HepG2 (cell line): Measurements from ENCODE around the gene MADCAM1. TPM values are rescaled to one million over a fixed set of nuclear protein-coding genes. Genes with fewer than 3 reads are reported as not detected.

ENCODE experiments used
- HOXA9 ChIP-seq: sonication (generic); formaldehyde crosslinking; IDR thresholded peaks from 2 replicates; pipeline ENCODE4 v1.8.1; 2022; ENCODE audit warnings: missing genetic modification reagents, mild to moderate bottlenecking, moderate library complexity, borderline replicate concordance
- JDP2 ChIP-seq: sonication (generic); formaldehyde crosslinking; IDR thresholded peaks from 2 replicates; pipeline ENCODE4 v1.8.1; 2022; ENCODE audit warnings: missing genetic modification reagents, borderline replicate concordance
- MAFF ChIP-seq: IDR thresholded peaks from 2 replicates; pipeline ENCODE4 v1.6.1; 2011; ENCODE audit warnings: low read depth, low read length, improper control_type of control experiment
- NFRKB ChIP-seq: fragments of 450-650 bp; IDR thresholded peaks from 2 replicates; pipeline ENCODE4 v1.6.1; 2017
- RFX3 ChIP-seq: IDR thresholded peaks from 2 replicates; pipeline ENCODE4 v1.6.1; 2016; ENCODE audit warnings: missing biosample characterization, missing genetic modification reagents
- ZFP36L1 ChIP-seq: sonication (generic); formaldehyde crosslinking; IDR thresholded peaks from 2 replicates; pipeline ENCODE4 v1.8.0; 2022; ENCODE audit warnings: mild to moderate bottlenecking, missing genetic modification reagents, moderate library complexity
- ZKSCAN5 ChIP-seq: sonication (generic); formaldehyde crosslinking; IDR thresholded peaks from 2 replicates; pipeline ENCODE4 v1.5.1; 2020; ENCODE audit warnings: mild to moderate bottlenecking, missing genetic modification reagents
- ZNF224 ChIP-seq: sonication (generic); formaldehyde crosslinking; IDR thresholded peaks from 2 replicates; pipeline ENCODE4 v1.5.0; 2020; ENCODE audit warnings: mild to moderate bottlenecking, missing genetic modification reagents
- ZNF234 ChIP-seq: sonication (generic); formaldehyde crosslinking; conservative IDR thresholded peaks from 2 replicates; pipeline ENCODE4 v1.5.1; 2020; ENCODE audit warnings: mild to moderate bottlenecking, missing genetic modification reagents
- ZNF329 ChIP-seq: sonication (generic); formaldehyde crosslinking; IDR thresholded peaks from 2 replicates; pipeline ENCODE4 v1.9.0; 2021; ENCODE audit warnings: low read depth, mild to moderate bottlenecking, missing genetic modification reagents
- ZNF354B ChIP-seq: sonication (generic); formaldehyde crosslinking; IDR thresholded peaks from 2 replicates; pipeline ENCODE4 v1.8.0; 2022; ENCODE audit warnings: mild to moderate bottlenecking, missing genetic modification reagents
- ZNF550 ChIP-seq: sonication (generic); formaldehyde crosslinking; IDR thresholded peaks from 2 replicates; pipeline ENCODE4 v1.4.0; 2020; ENCODE audit warnings: mild to moderate bottlenecking, missing genetic modification reagents, borderline replicate concordance
- ZNF558 ChIP-seq: sonication (generic); formaldehyde crosslinking; IDR thresholded peaks from 2 replicates; pipeline ENCODE4 v1.9.0; 2022; ENCODE audit warnings: mild to moderate bottlenecking, missing genetic modification reagents, borderline replicate concordance
- ZNF562 ChIP-seq: sonication (generic); formaldehyde crosslinking; IDR thresholded peaks from 2 replicates; pipeline ENCODE4 v1.8.0; 2022; ENCODE audit warnings: missing genetic modification reagents, borderline replicate concordance
- ZNF577 ChIP-seq: sonication (generic); formaldehyde crosslinking; IDR thresholded peaks from 2 replicates; pipeline ENCODE4 v1.4.0; 2020; ENCODE audit warnings: mild to moderate bottlenecking, low read depth, missing genetic modification reagents, borderline replicate concordance
- ZNF775 ChIP-seq: sonication (generic); formaldehyde crosslinking; IDR thresholded peaks from 2 replicates; pipeline ENCODE4 v1.4.0; 2020; ENCODE audit warnings: missing genetic modification reagents, mild to moderate bottlenecking, moderate library complexity, borderline replicate concordance
- ZSCAN21 ChIP-seq: sonication (generic); formaldehyde crosslinking; IDR thresholded peaks from 2 replicates; pipeline ENCODE4 v1.8.0; 2022; ENCODE audit warnings: mild to moderate bottlenecking, missing genetic modification reagents, moderate library complexity, borderline replicate concordance
- polyA plus RNA-seq, 8 experiments: library from polyadenylated mRNA; depleted of rRNA in 3 of 8; stranded (reverse) in 7 of 8; unstranded in 1 of 8; fragments of >200 nt; fragmentation: Illumina TruSeq in 4 of 8; extraction: Trizol in 4 of 8; gene quantifications; 2 replicates each; pipeline versions ENCODE4 v1.2.1 to v1.2.3, GENCODE V29; 2011 to 2016; ENCODE audit warnings: low read depth in 4 of 8, missing spikeins in 1 of 8, mixed read lengths in 1 of 8; ENCODE audit not compliant: insufficient read depth in 1 of 8
- total RNA-seq, 5 experiments: library from RNA; depleted of rRNA; stranded (reverse); fragments of >200 nt; fragmentation: Illumina TruSeq; extraction: Trizol; gene quantifications; 2 replicates each; pipeline ENCODE4 v1.2.3, GENCODE V29; 2016; ENCODE audit warnings: low read depth in 1 of 5
- TF ChIP-seq, protein P1 (sequence below): fragments of 450-650 bp; IDR thresholded peaks from 2 replicates; pipeline ENCODE4 v1.6.1; 2016
- TF ChIP-seq, protein P2 (sequence below): sonication (generic); formaldehyde crosslinking; IDR thresholded peaks from 2 replicates; pipeline ENCODE4 v1.4.0; 2020; ENCODE audit warnings: mild to moderate bottlenecking, missing genetic modification reagents
- TF ChIP-seq, protein P3 (sequence below): sonication (generic); formaldehyde crosslinking; IDR thresholded peaks from 2 replicates; pipeline ENCODE4 v1.9.0; 2021; ENCODE audit warnings: missing genetic modification reagents, mild to moderate bottlenecking, borderline replicate concordance
- TF ChIP-seq, protein P4 (sequence below): sonication (generic); formaldehyde crosslinking; IDR thresholded peaks from 2 replicates; pipeline ENCODE4 v1.5.1; 2020; ENCODE audit warnings: mild to moderate bottlenecking, missing genetic modification reagents, borderline replicate concordance
- TF ChIP-seq, protein P5 (sequence below): sonication (generic); formaldehyde crosslinking; IDR thresholded peaks from 2 replicates; pipeline ENCODE4 v1.4.0; 2020; ENCODE audit warnings: missing genetic modification reagents
- TF ChIP-seq, protein P6 (sequence below): sonication (generic); formaldehyde crosslinking; IDR thresholded peaks from 2 replicates; pipeline ENCODE4 v1.8.0; 2022; ENCODE audit warnings: mild to moderate bottlenecking, missing genetic modification reagents, moderate library complexity

The MADCAM1 gene
- total and polyA plus RNA-seq, 2 of the 13 experiments (the other 11 are each of a cell fraction or from before 2014, with no cell fraction given): 0.29 to 0.33 TPM

DNA sequence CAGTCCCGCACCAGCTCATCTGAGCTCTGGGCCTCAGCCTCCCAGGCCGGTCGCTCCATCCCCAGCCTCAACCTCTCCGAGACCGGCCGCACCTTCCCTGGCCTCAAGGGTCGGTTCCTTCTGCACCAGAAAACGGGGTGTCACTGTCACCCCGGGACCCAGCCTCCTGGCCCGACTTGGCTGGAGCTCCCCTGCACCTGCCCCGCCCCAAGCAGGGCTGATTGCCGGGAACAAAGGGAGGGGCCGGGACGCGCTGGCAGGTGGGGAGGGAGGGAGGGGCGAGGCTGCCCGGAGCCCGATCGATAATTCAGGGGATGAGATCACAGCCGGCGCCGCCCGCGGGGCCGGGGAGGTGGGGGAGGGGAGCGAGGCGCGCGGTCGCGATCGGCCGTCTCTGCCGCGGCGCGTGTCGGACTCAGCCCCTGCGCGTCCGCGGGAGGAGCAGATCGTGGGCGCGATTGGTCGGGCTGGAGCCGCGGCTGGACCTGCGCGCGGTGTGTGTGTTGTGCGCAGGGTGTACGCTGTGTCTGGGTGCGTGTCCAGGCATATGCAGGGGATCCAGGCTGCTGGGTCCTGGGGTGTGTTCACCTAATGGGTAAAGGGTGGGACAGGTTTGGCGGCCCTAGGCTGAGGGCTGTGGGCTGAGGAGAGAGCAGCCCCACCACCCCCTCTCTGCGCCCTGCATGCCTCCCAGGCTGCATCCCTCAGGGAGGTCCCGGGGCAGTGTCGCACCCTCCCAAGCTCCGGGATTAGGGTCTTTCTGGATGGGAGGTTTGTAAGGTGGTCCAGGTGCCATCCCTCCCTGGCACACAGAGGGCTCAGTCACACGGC is 34.4 kb upstream of the MADCAM1 start (continued):
- TF ChIP-seq, protein P1, sequence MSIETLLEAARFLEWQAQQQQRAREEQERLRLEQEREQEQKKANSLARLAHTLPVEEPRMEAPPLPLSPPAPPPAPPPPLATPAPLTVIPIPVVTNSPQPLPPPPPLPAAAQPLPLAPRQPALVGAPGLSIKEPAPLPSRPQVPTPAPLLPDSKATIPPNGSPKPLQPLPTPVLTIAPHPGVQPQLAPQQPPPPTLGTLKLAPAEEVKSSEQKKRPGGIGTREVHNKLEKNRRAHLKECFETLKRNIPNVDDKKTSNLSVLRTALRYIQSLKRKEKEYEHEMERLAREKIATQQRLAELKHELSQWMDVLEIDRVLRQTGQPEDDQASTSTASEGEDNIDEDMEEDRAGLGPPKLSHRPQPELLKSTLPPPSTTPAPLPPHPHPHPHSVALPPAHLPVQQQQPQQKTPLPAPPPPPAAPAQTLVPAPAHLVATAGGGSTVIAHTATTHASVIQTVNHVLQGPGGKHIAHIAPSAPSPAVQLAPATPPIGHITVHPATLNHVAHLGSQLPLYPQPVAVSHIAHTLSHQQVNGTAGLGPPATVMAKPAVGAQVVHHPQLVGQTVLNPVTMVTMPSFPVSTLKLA: no peak
- TF ChIP-seq ZNF234 (CRISPR knock-in tag) (no peak), ZSCAN21 (peak; percentile 42; the same call in 1 of the 2 replicates), ZNF329 (CRISPR knock-in tag) (no peak), NFRKB (no peak), ZNF558 (CRISPR knock-in tag) (no peak), JDP2 (CRISPR knock-in tag) (no peak), ZNF775 (CRISPR knock-in tag) (no peak), ZFP36L1 (CRISPR knock-in tag) (no peak), RFX3 (CRISPR knock-in tag) (no peak), ZNF562 (CRISPR knock-in tag) (no peak), ZKSCAN5 (no peak), ZNF577 (CRISPR knock-in tag) (no peak), ZNF224 (CRISPR knock-in tag) (no peak), ZNF550 (CRISPR knock-in tag) (no peak; the same call in 1 of the 2 replicates), ZNF354B (CRISPR knock-in tag) (no peak), HOXA9 (CRISPR knock-in tag) (no peak), MAFF (no peak)
- TF ChIP-seq, protein P2, sequence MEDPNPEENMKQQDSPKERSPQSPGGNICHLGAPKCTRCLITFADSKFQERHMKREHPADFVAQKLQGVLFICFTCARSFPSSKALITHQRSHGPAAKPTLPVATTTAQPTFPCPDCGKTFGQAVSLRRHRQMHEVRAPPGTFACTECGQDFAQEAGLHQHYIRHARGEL: no peak
- TF ChIP-seq, protein P3, sequence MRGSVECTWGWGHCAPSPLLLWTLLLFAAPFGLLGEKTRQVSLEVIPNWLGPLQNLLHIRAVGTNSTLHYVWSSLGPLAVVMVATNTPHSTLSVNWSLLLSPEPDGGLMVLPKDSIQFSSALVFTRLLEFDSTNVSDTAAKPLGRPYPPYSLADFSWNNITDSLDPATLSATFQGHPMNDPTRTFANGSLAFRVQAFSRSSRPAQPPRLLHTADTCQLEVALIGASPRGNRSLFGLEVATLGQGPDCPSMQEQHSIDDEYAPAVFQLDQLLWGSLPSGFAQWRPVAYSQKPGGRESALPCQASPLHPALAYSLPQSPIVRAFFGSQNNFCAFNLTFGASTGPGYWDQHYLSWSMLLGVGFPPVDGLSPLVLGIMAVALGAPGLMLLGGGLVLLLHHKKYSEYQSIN: no peak
- TF ChIP-seq, protein P4, sequence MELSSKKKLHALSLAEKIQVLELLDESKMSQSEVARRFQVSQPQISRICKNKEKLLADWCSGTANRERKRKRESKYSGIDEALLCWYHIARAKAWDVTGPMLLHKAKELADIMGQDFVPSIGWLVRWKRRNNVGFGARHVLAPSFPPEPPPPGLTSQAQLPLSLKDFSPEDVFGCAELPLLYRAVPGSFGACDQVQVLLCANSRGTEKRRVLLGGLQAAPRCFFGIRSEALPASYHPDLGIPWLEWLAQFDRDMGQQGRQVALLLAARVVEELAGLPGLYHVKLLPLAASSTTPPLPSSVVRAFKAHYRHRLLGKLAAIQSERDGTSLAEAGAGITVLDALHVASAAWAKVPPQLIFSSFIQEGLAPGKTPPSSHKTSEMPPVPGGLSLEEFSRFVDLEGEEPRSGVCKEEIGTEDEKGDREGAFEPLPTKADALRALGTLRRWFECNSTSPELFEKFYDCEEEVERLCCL (CRISPR knock-in tag): no peak
- TF ChIP-seq, protein P5, sequence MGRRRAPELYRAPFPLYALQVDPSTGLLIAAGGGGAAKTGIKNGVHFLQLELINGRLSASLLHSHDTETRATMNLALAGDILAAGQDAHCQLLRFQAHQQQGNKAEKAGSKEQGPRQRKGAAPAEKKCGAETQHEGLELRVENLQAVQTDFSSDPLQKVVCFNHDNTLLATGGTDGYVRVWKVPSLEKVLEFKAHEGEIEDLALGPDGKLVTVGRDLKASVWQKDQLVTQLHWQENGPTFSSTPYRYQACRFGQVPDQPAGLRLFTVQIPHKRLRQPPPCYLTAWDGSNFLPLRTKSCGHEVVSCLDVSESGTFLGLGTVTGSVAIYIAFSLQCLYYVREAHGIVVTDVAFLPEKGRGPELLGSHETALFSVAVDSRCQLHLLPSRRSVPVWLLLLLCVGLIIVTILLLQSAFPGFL (CRISPR knock-in tag): no peak
- TF ChIP-seq, protein P6, sequence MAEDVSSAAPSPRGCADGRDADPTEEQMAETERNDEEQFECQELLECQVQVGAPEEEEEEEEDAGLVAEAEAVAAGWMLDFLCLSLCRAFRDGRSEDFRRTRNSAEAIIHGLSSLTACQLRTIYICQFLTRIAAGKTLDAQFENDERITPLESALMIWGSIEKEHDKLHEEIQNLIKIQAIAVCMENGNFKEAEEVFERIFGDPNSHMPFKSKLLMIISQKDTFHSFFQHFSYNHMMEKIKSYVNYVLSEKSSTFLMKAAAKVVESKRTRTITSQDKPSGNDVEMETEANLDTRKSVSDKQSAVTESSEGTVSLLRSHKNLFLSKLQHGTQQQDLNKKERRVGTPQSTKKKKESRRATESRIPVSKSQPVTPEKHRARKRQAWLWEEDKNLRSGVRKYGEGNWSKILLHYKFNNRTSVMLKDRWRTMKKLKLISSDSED (CRISPR knock-in tag): no peak
